Activated T-helper 2 cell treated with anti-CD3 and anti-CD28 coated beads, Interferon-gamma antibody, Interleukin-2, Interleukin-4, amounts not matched to agents 10 μg/mL and 5 μg/mL and 100 μg/mL, durations not matched to agents 14 hours and 24 hours and 36 hours (primary cell): ENCODE results near the gene RADIL. TPM values are rescaled to one million over a fixed set of nuclear protein-coding genes. Genes with fewer than 3 reads are reported as not detected.

Experiments
- DNase-seq: peaks from one replicate; pipeline ENCODE4 v3.0.0; 2021; ENCODE audit warnings: low spot score
- H3K27ac Mint-ChIP-seq: one replicate; pipeline ENCODE4 v1.8.0; 2021; ENCODE audit warnings: mixed read lengths
- H3K27me3 Mint-ChIP-seq: one replicate; pipeline ENCODE4 v1.8.0; 2021; ENCODE audit warnings: low read depth, mixed read lengths
- H3K36me3 Mint-ChIP-seq: one replicate; pipeline ENCODE4 v1.8.0; 2021; ENCODE audit warnings: low read depth, mixed read lengths
- H3K4me1 Mint-ChIP-seq: one replicate; pipeline ENCODE4 v1.8.0; 2021; ENCODE audit warnings: low read depth, mixed read lengths
- H3K4me3 Mint-ChIP-seq: one replicate; pipeline ENCODE4 v1.8.0; 2021; ENCODE audit warnings: low read depth, mild to moderate bottlenecking, moderate library complexity, mixed read lengths
- H3K9me3 Mint-ChIP-seq: one replicate; pipeline ENCODE4 v1.8.0; 2021; ENCODE audit warnings: mixed read lengths
- intact Hi-C: fragments of 100-400 bp; cut with micrococcal nuclease; formaldehyde crosslinking; loops from one replicate; pipeline ENCODE4 v1.15.1; 2023
- total RNA-seq: library from RNA; stranded (reverse); gene quantifications from 2 replicates; pipeline ENCODE4 v1.2.3, GENCODE V29; 2022

Gene RADIL
- total RNA-seq, 1 donor from 2014 or later, result 0.16 TPM

DNA sequence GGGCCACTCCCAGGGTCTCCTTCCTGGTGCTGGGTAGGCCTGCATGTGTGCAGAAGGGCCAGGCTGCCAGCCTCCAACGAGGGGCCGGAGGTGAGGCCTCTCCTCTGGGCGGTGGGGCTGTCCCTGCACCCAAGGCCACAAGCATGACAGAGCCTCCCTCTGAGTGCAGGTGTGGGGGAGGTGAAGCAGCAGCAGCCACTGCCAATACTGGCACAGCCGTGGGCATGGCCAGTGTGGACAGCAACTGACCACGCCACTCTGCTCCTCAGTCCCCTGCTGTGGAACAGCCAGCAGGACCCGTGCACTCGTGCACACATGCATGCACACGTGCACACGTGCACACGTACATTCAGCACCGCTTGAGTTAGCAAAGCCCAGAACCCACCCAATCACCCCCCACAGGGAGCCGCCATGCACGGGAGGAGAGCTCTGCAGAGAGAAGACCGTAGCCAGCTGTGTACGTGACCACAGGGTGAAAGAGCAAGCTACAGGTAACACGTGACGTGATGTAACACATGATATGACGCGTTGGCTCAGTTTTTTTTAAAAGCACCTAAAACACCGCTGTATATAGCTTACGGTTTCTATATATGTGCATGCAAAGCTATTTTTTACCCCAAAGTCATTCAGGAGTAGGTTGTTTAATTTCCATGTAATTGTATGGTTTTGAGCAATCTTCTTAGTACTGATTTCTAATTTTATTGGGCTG lies 44.7 kb downstream of the RADIL start:
- no peaks in the 10 kb centered on the region for H3K36me3 Mint-ChIP-seq
- intact Hi-C loops, result no loop called here
- DNase-seq, result no peak
- no peaks in the 10 kb centered on the region for H3K4me1 Mint-ChIP-seq
- H3K27me3 Mint-ChIP-seq, result no peaks in the 10 kb centered on the region
- no peaks in the 10 kb centered on the region for H3K9me3 Mint-ChIP-seq
- no peak overlapping the region for H3K4me3 Mint-ChIP-seq
- no peak overlapping the region for H3K27ac Mint-ChIP-seq

DNA sequence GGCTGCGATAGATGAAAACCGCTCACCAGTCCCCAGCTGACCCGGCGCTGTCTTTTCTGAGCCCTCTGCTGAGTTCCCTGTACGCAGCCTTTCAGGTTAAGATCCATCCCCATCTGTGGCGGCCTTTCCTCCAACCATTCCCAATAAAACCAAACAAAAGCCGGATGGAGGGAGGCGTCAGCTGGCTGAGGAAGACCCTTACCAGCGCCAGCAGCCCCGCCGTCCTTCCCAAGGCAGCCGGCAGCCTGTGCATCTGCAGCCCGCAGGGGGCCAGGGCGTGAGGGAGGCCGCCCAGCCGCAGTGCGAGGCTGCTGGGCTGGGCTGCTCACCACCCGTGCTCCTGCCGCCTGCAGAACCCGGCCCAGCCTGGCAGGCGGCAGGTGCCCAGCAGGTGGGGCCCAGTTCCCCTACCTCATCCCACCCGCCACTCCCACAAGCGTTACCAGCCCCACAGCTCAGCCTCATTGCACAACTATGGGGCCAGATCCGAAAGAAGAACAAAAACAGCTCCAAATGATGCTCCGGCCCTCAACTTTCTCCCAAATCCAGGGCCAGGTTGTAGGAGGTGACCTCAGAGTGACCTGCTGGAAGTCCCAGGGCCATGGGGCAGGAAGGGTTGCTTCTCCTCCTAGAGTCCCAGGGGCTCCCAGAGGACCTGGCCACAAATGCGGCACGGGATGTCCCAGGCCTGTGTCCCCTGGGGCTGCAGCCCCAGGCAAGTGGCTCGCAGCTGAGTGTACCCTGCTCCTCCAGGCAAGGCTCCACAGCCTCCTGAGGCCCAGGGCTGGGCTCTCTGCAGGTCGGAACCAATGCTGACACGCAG lies 45.5 kb downstream of the RADIL start:
- DNase-seq, result no peak
- Mint-ChIP-seq H3K36me3 (no peaks in the 10 kb centered on the region), H3K27ac (no peak overlapping the region), H3K27me3 (no peaks in the 10 kb centered on the region), H3K4me1 (no peaks in the 10 kb centered on the region), H3K9me3 (no peaks in the 10 kb centered on the region), H3K4me3 (no peak overlapping the region)
- intact Hi-C loops, result no loop called here

DNA sequence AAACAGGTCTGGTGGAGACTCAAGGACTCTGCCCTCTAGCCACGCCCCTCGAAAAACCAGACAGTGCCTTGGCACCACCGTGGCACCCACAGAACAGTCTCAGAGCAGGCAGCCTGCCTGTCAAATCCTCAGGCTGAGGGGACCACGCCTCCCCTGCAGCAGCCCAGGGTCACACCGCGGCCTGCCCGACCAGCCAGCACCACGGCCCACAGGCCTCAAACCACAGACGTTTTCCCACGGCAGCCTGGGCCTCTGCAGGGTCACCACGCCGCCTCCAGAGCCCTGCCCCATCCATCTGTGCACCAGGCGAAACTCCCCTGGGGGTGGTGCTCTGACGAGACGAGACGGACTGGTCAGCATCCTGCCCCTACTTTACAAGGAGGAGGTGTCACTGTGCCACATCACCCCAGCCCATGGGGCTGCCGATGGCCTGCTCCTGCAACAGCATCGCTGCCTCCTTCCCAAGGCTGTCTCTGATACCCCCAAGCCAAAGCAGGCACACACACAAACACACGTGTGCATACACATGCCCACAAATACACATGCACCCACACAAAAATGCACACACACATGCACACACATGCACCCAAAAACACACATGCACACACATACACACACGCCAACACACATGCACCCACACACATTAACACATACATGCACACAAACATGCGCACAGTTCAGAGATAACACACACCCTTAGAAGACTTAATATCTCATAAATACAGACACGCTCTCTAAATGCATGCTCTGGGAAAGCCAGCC lies 46.3 kb downstream of the RADIL start:
- DNase-seq, result no peak
- Mint-ChIP-seq H3K4me1 (no peaks in the 10 kb centered on the region), H3K4me3 (no peak overlapping the region), H3K27me3 (no peaks in the 10 kb centered on the region), H3K9me3 (no peaks in the 10 kb centered on the region), H3K36me3 (no peaks in the 10 kb centered on the region), H3K27ac (no peak overlapping the region)
- intact Hi-C loops, result no loop called here

DNA sequence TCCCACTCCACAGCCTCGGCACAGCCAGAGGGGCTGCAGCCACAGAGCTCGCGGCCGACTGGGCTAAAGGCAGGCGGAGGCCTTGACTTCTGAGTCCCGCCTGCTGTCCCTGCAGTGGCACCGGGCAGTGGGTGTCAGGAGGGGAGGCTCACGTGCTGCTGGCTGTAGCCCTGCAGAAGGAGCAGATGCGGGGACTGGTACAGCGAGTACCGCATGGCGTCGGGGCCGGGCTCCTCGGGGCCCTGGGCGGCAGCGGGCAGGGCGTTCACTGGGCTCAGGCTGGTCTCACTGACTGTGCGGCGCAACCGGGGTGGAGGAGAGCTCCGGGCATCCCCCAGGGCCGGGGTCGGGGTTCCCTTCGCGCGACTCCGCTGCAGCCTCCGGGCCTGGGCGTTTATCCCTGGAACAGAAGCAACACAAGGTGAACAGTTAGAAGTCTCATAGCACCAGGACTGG lies 47.3 kb downstream of the RADIL start:
- intact Hi-C loops, result no loop called here
- no peaks in the 10 kb centered on the region for H3K36me3 Mint-ChIP-seq

DNA sequence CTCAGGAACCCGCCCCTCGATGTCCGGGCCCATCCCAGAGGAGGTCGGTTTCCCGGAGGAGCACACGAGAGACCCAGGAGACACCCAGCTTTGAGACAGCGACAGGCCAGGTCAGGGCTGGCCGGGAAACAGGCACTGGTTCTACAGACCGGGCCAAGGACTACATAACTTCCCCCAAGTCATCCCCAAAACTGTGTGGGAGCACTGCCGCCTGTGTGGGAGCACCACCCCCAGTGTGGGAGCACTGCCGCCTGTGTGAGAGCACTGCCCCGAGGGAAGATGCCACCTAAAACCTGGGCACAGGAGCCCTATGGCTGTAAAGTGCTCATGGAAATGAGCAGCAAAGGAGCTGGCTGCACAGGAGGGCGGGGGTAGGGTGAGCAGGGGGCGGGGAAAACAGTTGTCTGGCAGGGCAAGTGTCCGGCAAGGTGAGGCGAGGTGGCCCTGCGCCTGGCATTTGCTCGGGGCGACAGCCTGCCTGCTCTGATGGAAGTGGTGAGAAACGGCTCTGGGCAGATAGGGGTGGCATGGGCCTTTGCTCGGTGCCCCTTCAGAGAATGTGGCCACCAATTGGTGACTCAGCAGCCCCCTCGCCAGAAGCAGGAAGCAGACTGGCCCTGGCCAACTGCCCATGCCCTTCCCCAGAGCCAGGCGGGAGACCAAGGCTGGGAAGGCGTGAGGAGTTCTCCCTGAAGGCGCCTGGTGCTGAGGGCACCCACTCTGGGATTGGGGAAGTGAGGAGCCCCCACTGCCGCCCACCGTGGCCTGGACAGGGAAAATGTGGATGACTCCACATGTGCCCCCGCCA lies 47.9 kb downstream of the RADIL start:
- Mint-ChIP-seq H3K27me3 (no peaks in the 10 kb centered on the region), H3K4me3 (no peak overlapping the region), H3K9me3 (no peaks in the 10 kb centered on the region), H3K27ac (no peak overlapping the region), H3K4me1 (no peaks in the 10 kb centered on the region), H3K36me3 (no peaks in the 10 kb centered on the region)
- no peak for DNase-seq
- intact Hi-C loops, result no loop called here

More for the DNA sequence above, 47.3 kb downstream of the RADIL start:
- no peak for DNase-seq
- Mint-ChIP-seq H3K9me3 (no peaks in the 10 kb centered on the region), H3K4me3 (no peak overlapping the region), H3K27me3 (no peaks in the 10 kb centered on the region), H3K4me1 (no peaks in the 10 kb centered on the region), H3K27ac (no peak overlapping the region)

DNA sequence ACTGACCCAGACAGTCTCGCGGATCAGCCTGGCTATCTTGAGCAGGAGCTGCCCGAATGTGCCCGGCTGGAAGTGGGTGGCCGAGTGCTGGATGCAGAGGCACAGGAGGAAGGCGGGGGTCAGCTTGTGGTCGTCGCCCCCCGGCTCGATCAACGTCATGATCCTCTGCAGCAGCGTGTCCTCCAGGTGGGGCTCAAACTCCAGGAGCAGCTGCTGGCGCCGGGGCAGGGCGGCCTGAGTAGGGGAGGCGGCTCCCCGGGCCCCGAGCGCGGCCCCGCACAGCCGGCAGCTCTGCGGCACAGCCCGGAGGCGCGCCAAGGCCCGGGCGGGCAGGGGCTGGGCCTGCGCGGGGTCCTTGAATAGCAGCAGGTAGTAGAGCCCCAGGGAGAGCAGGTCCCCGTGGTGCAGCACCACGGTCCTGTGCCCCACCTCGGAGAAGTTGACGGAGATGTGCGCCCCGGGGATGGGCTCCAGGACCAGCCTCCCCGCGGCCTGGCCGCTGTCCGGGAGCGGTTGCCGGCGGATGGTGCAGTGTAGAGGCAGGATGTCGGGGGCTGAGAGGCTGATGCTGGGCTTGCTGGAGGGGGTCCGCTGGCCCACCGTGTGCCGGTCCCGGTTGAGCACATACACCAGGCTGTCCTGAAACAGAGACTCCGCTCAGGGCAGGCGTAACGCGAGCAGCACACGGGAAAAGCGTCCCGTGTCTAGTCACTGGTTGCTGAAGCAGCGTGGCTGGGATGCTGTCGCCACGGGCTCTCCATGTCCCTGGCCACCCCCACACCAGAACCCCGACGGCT lies 48.7 kb downstream of the RADIL start:
- H3K36me3 Mint-ChIP-seq, result no peaks in the 10 kb centered on the region
- H3K4me3 Mint-ChIP-seq, result no peak overlapping the region
- H3K9me3 Mint-ChIP-seq, result no peaks in the 10 kb centered on the region
- H3K4me1 Mint-ChIP-seq, result peaks cover 2% of the 10 kb centered on the region
- no peak overlapping the region for H3K27ac Mint-ChIP-seq
- intact Hi-C loops, result no loop called here
- no peak for DNase-seq
- no peaks in the 10 kb centered on the region for H3K27me3 Mint-ChIP-seq

DNA sequence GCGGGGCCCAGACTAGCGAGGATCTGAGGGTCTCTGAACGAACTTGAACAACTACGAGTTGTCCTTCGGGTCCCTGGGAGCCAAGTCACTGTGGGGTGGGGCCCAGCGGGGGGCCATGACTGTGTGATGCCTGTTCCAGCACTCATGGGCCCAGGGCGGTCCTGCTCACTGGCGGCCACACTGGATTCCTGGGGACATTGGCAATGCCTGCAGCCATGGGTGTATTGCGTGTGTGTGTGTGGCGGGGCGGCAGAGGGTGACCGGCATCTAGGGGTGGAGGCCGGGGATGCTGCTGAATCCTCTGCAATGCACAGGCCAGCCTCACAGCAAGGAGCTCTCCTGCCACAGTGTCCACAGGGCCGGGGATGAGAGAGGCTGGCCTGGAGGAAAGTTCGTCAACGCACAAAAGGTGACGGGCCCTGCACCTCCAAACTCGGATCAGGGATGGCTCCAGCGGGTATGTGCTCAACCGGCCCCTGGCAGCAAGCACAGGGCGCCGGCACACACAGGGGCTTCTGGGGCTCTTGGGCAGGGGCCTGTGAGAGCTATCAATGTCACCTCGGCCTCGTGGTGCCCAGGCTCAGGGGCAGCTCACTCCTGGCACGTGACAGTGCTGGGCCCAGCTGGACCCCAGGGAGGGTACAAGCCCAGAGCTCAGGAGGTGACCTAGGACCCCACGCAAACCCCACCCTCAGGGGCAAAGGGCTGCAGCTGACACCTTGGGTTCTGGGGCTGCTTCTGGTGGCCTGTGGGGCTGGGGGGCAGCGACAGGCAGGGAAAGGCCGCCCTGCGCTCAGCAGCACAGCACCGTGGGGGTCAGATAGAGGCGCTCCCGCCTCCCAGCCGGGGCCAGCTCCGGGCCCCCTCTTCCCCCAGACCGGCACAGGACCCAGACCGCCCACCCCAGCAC lies 49.6 kb downstream of the RADIL start:
- intact Hi-C loops, result no loop called here
- no peak overlapping the region for H3K27ac Mint-ChIP-seq

DNA sequence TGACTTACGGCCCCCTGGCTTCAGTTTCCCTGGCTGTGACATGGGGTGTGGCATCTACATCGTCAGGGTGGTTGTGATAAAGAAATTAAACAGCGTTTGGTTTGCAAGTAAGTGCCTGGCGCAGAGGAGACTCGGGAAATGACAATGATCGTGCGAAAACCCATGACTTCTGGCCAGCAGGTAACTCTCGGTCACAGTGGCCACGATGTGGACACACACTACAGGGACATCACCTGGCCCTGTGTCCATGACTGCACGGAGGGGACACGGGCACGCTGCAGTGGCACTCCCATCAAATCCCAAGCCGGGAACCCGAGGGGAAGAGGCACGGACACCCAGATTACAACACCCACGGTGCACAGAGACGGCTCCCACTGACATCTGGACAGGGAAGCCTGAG lies 50.3 kb downstream of the RADIL start:
- H3K27ac Mint-ChIP-seq, result no peak overlapping the region
- no peaks in the 10 kb centered on the region for H3K36me3 Mint-ChIP-seq
- no peak for DNase-seq
- intact Hi-C loops, result no loop called here
- no peaks in the 10 kb centered on the region for H3K9me3 Mint-ChIP-seq
- peaks cover 2% of the 10 kb centered on the region for H3K4me1 Mint-ChIP-seq
- no peaks in the 10 kb centered on the region for H3K27me3 Mint-ChIP-seq
- H3K4me3 Mint-ChIP-seq, result no peak overlapping the region

More for the DNA sequence above, 49.6 kb downstream of the RADIL start:
- Mint-ChIP-seq H3K4me1 (peaks cover 2% of the 10 kb centered on the region), H3K9me3 (no peaks in the 10 kb centered on the region), H3K4me3 (no peak overlapping the region), H3K36me3 (no peaks in the 10 kb centered on the region), H3K27me3 (no peaks in the 10 kb centered on the region)
- DNase-seq, result no peak

DNA sequence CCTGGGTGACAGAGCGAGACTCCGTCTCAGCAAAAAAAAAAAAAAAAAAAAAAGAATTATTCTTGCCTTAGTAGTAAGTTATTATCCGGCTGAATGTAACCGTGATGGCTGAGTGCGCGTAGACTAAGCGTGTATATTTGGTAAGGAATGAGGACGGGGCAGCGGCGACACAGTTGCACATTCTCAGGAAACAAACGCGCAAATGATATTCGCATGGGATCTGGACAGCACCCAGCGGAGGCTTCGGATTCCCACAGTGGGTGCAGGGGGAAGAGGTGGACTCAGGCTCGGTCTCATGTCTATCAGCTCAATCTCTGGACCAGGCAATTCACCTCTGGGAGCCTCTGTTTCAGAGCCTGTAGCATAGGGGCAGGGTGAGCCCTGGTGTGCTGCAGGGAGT lies 50.8 kb downstream of the RADIL start:
- peaks cover 2% of the 10 kb centered on the region for H3K4me1 Mint-ChIP-seq

DNA sequence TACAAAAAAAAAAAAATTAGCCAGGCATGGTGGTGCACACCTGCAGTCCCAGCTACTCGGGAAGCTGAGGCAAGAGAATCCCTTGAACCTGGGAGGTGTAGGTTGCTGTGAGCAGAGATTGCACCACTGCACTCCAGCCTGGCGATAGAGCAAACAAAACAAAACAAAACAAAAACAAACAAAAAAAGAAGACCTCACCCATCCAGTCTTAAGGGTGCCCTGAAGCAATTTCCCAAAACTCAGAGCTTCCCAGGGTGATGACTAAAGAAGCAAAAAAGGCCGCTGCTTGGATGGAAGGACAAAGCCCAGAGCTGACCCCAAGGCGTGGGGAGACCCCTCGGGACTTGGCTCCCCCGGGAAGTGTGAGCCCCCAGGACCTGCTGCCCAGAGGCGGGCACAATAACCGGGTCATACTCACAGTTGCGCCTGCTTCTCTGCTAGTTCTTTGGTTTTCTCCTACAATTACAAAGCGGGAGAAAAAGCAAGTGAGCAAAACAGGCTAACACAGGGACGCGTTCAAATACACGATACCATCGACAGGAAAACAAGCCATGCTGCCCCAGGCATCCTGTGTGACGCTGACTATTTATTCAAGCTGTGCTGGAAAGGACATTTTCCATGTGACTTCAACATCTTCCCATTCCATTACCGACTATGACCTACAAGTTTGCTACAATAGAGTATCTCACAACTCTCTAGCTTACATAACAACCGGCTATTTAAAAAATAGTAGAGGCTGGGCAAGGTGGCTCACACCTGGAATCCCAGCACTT lies 51.6 kb downstream of the RADIL start:
- Mint-ChIP-seq H3K36me3 (no peaks in the 10 kb centered on the region), H3K4me3 (no peak overlapping the region), H3K27me3 (no peaks in the 10 kb centered on the region), H3K4me1 (peaks cover 2% of the 10 kb centered on the region), H3K9me3 (no peaks in the 10 kb centered on the region), H3K27ac (no peak overlapping the region)
- no peak for DNase-seq
- intact Hi-C loops, result loop anchor here (2.0 kb wide), 1 partner anchor 51 kb away; the partner anchor contains the start of gene RADIL

More for the DNA sequence above, 50.8 kb downstream of the RADIL start:
- H3K9me3 Mint-ChIP-seq, result no peaks in the 10 kb centered on the region
- no peaks in the 10 kb centered on the region for H3K27me3 Mint-ChIP-seq
- DNase-seq, result no peak
- intact Hi-C loops, result no loop called here
- no peak overlapping the region for H3K27ac Mint-ChIP-seq
- no peak overlapping the region for H3K4me3 Mint-ChIP-seq
- no peaks in the 10 kb centered on the region for H3K36me3 Mint-ChIP-seq
